Activated CD4-positive, alpha-beta T cell treated with anti-CD3 and anti-CD28 coated beads, Interleukin-10, Interleukin-2, amounts not matched to agents 100 ng/mL and 50 ng/mL, durations not matched to agents 16 hours and 8 hours (primary cell): ENCODE results near the gene KRT10.

Experiments
- DNase-seq: peaks from one replicate; pipeline ENCODE4 v3.0.0-alpha.2; 2020

Gene KRT10

DNA sequence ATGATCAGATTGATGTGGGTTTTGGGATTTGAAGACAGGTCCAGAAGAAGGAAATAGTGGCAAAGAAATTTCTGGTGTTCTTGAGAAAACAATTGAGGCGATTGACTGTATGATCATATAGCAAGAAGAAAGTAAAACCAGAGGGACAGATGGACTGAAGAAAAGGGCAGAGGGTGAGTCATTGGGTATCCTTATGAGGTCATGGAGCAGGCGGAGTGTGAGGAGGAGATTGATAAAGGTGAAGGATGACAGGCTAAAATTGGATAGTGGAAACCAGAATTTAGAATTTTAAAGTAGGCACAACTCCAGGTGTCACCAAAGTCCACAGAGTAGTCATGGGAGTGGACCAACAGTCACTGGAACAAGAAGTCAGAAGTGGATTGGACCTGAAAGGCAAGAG is 21.3 kb downstream of the KRT10 start:
- no peak for DNase-seq

DNA sequence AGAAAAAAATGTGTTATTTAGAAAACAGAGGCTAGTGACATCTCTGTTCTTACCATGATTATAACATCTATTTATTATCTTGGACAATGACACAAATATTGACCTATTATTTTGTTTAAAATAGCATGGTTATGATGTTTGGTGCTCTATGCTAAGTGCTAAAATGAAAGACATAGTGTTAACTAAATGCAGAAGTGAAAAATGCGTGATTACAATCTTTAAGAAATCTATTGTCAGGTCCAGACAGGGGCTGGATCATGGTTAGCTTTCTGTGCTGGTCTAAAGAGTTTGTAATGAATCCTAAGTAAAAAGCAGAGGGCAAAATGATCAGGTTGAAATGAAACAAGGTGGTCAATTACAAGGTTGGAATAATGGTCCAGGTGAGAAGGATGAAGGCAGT is 22.0 kb downstream of the KRT10 start:
- DNase-seq: no peak

DNA sequence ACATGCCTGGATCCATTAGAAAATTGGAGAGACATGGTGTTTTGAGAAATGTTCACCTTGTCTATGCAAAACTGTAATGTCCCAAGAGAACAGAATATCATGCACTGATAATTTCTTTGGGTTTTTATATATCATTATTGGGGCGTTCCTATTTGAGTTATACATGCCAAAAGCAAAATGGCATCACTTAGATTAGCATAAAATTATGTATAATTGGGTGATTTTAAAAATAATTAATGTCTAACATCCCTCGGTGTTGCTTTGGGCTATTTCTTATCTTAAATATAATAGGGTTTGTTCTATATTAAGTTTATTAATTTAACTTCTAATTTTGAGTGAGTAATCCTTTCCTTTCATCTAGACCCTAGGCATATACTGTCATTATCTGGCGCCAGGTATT is 22.6 kb downstream of the KRT10 start, which contains the start of gene KRT28:
Gene KRT28 (minus strand): TSS at position 101 of the 400 bp plus-strand sequence. CDS start 66 bp downstream, at position 35.
- DNase-seq: no peak

DNA sequence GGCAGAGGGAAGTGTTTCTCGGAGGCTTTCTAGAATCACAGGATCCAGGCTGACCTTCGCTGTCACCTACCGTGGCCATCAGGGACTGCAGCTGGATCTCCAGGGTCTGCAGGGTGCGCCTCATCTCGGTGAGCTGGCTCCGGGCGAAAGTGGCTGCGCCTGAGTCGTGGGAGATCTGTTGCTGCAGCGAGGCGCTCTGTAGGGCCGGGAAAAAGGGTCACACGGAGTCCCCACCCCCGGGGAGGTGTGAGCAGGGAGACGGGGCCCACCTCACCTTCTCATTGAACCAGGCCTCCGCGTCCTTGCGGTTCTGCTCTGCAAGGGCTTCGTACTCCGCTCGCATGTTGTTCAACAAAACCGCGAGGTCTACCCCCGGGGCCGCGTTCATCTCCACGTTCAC is 25.6 kb downstream of the KRT10 start:
- DNase-seq: no peak

DNA sequence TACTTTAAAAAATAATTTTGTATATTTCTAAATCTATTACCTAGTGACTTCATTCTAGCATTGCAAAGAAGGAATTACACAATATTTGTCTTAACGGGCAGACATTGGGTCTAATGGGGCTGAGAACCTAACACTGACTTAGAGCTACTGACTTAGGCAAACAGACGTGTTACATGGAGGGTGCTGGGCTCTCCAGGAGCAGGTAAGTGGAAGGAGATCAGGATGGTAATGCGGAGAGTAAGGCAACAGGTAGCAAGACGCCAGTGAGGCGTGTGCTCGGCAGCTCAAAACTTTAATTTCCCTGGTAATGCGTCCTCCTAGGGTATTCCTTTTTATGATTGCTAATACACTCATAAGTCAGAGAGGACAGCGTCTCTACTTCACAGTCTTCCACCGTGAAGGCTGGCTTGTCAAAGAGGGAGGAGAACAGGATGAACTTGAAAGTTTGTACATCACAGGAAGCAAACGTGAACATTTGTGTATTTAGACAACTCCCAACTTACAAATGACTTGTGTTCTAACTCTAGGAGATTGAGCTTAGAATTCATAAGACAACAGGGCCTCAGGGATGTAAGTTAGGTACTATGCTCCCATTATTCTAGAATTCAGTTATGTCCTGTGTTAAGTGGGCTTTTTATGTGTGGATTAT is 27.3 kb downstream of the KRT10 start:
- no peak for DNase-seq

DNA sequence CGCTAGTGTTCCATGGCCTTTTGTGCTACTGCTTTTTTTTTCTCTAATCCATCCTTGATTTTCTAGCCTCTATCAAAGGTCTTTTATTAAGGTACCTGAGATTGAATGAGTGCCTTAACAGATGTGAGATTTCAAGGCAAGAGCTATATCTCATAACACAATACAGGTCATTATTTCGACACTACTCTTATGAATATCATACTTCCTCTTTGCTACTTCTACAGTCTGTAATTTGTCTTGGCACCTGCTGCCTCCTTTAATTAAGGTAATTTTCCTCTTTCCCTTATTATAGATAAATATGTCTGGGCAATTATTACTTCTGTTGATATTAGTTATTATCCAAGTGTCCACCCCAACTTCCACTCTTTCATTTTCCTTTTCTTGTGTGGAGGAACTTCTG is 27.9 kb downstream of the KRT10 start:
- DNase-seq: no peak

DNA sequence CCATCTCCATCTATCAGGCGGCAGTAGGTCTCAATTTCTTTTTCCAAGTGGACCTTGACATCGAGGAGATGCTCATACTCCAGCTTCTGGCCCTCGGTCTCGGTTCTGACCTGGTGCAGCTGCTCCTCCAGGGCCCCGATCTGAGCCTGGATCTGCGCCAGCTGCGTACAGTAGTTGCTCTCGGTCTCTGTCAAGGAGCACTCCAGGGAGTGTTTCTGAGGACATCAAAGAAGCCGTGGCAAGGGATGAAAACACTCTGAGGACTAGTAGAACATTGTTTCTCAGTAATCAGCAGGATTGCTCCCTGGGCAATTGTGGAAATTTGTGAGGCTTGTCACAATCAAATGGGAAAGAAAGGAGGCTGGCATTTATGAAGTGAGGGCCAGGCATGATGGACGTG is 28.6 kb downstream of the KRT10 start:
- no peak for DNase-seq

DNA sequence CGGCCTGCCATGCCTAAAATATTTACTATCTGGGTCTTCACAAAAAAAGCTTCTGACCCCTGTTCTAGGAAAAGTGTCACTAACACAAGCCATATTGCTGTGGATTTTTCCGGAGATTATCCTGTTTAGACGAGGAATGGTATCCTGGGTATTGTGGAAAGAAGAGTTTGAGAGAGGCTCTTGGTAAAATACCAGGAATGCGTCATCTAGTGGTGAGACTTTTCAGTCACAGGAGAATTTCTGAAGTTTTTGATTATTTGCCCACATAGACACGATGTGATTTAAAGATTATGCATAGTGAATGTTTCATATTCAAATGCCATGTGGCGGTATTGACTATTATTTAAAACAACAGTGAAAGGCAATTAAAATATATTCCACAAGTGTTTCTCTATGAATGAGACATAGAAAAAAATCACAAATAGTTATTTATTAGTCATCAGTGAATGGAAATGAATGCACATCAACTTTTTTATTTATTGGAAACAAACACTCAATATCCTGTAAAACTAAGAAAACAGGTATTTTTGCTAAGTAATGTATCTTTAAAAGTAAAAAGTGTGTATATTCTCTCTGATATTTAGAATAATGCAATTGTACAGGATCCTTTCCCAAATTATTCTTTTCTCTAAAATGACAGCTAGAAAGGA is 30.5 kb downstream of the KRT10 start:
- DNase-seq: no peak

DNA sequence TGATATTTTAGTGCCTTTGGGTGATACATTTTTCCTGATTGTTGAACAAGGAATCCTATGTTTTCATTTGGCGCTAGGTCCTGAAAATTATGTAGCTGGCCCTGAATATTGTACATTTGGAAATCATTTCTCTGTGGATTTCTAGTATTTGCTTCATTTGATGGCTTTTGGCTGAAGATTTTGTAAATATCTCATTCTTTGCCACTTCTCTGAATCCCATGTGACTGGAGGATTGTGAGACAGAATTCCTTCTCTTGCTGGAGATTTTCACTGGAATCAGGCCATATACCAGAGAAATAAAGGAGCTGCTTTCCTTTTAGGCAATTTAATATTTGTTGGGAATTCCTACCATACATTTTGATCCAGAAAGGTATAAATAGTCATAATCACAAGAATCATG is 31.3 kb downstream of the KRT10 start:
- no peak for DNase-seq

DNA sequence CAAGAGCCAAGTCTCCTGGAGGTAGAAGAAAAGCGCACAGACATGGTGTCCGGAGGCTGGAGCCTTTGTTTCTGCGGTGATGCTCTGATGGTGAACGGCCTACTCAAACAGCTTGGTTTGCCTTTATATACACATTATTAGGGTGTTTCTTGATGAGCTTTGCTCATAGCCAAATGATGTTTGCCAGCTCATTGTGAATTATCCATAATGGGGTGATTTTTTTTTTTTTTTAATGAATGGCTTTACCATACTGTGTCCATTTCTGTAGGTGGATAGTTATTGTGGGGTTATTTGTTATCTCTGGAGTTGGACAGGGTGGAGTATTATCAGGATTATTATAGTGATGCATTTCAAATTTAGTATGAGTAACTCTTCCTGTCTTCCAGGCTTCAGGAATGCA is 40.0 kb downstream of the KRT10 start, which contains the start of gene KRT27:
Gene KRT27 (minus strand): TSS at position 101 of the 400 bp plus-strand sequence. CDS start 57 bp downstream, at position 44.
- no peak for DNase-seq

DNA sequence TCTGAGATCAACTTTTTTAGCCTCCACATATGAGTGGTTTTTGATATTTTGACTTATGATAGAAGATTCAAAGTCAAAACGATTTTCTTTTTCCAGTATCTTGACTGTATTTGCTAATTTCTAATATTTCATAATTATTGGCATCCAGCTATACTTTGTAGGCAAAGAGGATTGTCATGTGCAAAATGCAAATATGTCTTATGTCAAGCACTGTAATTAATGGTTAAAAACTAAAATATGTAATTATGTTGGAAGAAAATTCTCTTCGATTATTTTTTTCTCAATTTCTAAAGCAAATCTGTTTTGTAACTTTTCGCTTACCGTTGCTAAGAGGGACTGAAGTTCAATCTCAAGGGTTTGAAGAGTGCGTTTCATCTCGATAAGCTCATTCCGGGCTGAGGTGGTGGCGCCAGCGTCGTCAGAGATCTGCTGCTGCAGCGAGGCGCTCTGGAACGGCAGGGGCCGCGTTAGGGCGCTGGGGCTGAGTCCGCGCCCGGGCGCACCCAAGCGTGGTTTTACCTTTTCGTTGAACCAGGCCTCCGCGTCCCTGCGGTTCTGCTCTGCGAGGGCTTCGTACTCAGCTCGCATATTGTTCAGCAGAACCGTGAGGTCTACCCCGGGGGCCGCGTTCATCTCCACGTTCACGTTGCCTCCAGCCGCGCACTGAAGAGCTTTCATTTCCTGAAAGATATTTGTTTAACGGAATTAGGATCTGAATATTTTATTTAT is 43.1 kb downstream of the KRT10 start:
- DNase-seq: peak; percentile 7

DNA sequence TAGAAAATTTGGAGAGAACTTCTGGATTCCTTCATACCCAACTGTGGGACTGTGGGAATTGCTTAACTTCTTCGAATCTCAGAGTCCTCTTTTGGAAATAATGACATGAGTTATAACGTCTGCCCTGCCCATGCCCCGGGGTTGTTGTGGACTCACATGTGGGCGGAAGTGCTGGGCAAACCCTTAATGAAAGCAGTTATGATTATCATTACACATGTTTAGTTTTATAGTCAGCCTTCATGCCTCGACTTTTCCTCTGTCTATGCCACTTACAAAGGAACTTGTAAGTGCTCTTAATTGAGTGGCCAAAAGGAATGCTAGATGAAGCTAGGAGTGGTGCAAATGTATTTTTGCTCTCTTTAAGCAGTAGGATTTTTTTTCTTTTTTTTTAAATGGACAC is 44.0 kb downstream of the KRT10 start:
- no peak for DNase-seq

DNA sequence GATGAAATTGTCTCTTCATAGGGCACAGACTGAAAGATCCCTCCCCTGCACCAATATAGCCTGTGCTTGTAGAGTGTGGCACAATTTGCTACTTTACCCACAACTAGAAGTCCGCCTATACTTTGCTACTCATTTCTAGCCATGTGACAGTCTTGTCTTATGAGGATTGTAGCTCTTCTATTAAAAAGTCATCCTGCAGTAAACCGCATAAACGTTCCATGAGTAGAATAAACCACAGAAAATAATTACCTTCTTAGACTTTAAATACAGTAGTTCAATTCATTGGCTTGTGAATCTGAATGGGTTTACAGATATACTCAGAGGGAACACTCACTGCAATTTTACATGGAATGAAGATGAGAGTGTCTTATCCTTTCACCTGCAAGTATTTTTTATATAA is 44.4 kb downstream of the KRT10 start:
- DNase-seq: no peak

DNA sequence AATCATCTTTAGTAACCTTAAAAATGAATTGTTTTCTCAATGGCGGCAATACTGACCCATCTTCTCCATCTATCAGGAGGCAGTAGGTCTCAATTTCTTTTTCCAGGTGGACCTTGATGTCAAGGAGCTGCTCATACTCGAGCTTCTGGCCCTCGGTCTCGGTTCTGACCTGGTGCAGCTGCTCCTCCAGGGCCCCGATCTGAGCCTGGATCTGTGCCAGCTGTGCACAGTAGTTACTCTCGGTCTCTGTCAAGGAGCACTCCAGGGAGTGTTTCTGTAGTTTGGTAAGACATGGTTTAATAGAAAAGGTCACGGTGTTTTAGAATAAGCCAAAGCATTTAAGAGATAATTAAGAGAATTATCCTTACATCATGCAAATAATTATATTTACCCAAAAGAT is 45.0 kb downstream of the KRT10 start:
- DNase-seq: no peak

DNA sequence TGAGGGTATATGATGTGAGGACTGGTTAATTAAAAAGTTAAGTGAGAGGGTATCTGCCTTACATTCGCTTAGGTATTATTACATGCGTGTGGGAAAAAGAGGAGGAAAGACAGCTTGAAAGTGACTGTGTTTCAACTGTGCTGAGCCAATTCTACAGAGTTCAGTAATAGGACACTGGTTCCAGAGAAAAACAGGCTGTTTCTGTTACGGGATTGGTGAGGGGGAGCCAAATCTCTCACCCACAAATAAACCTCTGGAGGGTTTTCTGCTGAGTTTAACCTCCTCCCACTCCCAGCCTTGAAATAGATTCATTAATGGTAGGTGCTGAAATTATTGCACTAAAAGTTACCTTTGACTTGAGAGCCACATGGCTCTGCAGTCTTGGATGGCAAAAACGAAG is 46.5 kb downstream of the KRT10 start:
- DNase-seq: no peak

DNA sequence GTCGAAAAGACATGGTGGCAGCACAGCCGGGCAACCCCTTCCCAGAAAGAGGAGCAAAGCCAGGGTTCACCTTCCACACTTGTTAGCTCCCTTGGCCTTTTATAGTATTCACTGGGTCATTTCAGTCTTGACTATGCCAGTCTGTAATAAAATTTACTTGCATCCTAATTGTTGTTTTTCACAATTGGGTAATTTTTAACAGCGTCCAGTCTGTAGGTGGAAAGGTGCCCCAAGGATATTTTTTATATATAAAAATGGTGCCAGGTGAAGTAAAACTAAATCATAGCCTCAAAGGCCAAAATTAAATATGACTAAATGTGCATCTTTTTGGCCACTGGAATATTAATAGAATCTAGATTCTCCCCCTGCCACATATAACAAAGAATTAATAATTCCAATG is 50.3 kb downstream of the KRT10 start, which contains the start of gene KRT26:
Gene KRT26 (minus strand): TSS at position 101 of the 400 bp plus-strand sequence. CDS start 88 bp downstream, at position 13.
- no peak for DNase-seq
